HG02973 (cell line): ENCODE measurements around the gene GXYLT1.
"Not testable (repeated sequence)": the region's sequence is repeated elsewhere in the genome, so short reads cannot be mapped to it uniquely, and the experiment has no call there.

Experiments used
- ATAC-seq: cut with Tn5 transposase; IDR thresholded peaks from one replicate; pipeline ENCODE4 v1.9.1; 2021; ENCODE audit warnings: moderate library complexity; ENCODE audit not compliant: unreplicated experiment

Gene GXYLT1

GRCh38 chr12:42144408-42145196 is at the start of gene GXYLT1:
TSS of gene GXYLT1 (minus strand) at chr12:42144874. CDS start at chr12:42144646, 228 bp downstream.
- ATAC-seq, result peak; percentile 93

- ATAC-seq, result no peak
Measured at GRCh38 chr12:42192686-42193085, 48.0 kb upstream of the GXYLT1 start.

DNA sequence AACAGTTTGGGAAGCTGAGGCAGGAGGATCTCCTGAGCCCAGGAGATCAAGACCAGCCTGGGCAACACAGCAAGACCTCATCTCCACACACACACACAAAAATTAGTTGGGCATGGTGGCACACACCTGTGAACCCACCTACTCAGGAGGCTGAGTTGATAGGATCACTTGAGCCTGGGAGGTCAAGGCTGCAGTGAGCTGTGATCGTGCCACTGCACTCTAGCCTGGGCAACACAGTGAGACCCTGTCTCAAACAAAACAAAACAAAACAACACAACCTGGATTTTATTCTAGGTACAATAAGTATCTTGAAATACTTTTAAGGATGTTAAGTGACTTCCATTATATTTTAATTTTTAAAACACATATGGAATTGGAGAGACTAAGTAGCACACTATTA is 47.6 kb upstream of the GXYLT1 start:
- no peak for ATAC-seq

DNA sequence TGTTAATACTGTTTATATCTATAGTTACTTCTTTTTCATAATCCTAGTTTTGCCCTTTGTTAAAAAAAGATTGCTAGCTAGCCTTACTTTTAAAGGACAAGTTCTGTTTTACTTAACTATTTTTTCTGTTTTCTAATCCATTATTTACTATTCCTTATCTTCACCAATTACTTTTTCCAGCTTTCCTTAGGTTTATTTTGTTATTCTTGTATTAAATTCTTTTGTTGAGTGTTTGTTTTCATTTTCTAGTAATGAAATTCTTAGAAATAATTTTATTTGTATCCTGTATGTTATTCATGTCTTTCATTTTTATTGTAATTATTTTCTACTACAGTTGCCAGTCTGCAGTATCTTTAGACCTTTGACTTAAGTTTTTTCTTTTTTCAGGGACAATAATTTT is 45.7 kb upstream of the GXYLT1 start:
- ATAC-seq, result no peak

DNA sequence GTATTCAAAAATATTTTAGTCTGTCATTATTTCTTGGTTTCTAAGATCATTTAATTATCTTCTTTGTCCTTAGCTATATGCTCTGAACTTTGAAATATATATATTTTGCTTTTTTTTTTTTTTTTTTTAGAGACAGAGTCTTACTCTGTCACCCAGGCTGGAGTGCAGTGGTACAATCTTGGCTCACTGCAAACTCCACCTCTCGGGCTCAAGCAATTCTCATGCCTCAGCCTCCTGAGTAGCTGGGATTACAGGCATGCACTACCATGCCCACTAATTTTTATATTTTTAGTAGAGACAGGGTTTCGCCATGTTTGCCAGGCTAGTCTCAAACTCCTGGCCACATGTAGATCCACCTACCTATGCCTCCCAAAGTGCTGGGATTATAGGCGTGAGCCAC is 43.6 kb upstream of the GXYLT1 start:
- not testable (repeated sequence) for ATAC-seq

DNA sequence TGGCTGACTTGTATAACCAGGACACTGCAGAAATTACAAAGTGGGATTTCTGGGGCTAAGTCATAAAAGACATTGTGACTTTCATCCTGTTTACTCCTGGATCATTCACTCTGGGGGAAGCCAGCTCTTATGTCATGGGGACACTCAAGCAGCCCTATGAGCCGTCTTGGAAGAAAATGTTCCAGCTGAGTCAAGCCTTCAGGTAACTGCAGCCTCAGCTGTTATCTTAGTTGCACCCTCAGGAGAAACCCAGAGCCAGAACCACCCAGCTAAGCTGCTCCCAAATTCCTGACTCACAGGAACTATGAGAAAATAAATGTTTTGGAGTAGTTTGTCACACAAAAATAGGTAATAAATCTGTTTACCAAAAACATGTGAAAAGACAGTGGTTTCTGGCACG is 43.1 kb upstream of the GXYLT1 start:
- ATAC-seq, result no peak

DNA sequence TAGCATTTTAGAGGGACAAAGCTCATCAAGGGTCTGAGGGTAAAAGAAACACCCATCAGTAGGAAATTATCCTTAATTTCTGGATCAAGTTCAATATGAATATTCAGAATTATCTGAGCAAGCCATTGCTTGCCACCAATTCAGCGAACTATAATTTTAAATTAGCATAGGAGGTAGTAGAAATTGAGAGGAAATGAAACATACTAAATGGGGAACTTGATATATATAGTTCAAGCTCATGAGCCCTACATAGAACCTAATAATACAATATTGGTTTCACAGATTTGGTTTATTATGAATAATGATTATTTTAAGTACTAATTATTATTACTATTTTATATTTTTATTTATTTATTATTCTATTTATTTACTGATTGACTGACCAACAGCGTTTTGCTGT is 42.1 kb upstream of the GXYLT1 start:
- no peak for ATAC-seq

- ATAC-seq, result no peak
Measured at GRCh38 chr12:42182394-42182793, 37.7 kb upstream of the GXYLT1 start.

DNA sequence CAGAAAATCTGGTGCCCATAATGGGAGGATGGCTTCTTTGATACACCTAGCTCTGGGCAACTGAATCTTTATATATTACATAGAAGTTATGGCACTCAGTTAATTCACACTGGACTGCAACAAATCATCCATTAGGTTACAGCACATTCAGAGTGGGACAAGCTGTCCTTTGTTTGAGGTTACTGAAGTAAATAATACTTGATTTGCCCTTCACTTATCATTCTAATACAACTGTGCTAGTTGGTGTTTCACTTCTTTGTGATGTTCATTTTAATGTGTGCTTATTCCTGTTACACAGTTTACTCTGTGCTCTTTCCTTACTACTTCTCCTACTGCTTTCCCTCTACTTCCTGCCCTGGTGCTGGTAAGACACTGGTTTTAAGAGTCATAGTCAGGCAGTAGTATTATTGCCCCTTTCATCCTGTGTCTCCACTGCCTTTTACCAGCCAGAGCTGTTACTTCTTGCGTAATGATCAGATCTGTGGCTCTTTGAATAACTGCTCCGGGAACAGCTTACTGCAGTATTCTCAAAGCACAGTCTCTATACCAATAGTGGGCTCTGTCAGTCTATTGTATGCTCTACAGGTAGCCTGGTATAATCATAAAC is 36.4 kb upstream of the GXYLT1 start:
- no peak for ATAC-seq

- ATAC-seq, result no peak
Measured at GRCh38 chr12:42178101-42178500, 33.4 kb upstream of the GXYLT1 start.

- no peak for ATAC-seq
Measured at GRCh38 chr12:42174978-42175377, 30.3 kb upstream of the GXYLT1 start.

DNA sequence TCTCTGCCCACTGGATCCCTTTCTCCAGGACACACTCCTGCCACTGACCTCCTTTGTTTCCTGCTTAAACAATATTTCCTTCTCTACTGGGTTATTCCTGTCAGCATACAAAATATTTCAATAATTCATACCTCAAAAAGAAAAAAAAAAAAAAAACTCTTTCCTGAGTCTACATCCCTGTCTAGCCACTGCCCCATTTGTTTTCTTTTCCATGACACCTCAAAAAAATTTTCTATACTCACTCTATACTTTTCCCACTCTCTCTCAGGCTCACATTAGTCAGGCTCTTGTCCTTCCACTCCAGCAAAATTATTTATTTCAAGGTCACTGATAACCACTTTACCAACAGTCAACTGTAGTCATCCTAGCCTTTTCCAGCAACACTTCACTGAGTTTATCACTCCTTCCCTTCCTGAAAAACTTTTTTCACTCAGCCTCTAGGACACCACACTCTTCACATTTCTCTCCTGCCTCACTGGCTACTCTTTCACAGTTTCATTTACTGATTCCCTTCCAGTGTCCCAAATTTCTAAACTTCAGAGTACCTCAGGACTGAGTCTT is 29.4 kb upstream of the GXYLT1 start:
- no peak for ATAC-seq

DNA sequence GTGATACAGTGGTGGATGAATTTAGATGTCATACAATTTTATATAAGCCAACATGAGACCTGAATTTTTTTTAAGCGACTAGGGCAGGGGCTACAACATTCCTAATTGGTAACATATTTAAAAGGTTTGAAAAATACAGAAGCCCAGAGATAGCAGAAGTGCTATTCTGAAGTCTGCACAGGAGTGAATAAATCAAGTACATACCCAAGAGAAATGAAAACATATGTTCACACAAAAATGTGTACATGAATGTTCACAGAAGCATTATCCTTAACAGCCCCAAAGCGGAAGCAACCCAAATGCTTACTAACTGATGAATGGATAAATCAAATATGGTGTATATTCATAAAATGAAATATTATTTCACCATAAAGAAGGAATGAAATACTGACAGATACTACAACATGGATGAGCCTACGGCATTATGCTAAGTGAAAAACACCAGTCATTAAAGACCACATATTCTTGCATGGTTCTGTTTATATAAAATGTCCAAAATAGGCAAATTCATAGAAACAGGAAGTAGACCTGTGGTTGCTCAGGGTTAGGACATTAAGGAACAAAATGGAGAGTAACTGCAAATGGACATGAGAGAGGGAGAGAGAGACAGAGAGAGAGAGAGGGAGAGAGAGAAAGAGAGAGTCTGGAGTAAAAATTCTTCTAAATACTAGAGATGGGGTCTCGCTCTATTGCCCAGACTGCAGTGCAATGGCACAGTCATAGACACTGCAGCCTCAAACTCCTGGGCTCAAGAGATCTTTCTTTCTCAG is 28.0 kb upstream of the GXYLT1 start:
- no peak for ATAC-seq

GRCh38 chr12:42167711-42168110 is 23.0 kb upstream of the GXYLT1 start:
- ATAC-seq, result no peak

GRCh38 chr12:42166501-42166900 is 21.8 kb upstream of the GXYLT1 start:
- ATAC-seq, result no peak

GRCh38 chr12:42163913-42164312 is 19.2 kb upstream of the GXYLT1 start:
- no peak for ATAC-seq

DNA sequence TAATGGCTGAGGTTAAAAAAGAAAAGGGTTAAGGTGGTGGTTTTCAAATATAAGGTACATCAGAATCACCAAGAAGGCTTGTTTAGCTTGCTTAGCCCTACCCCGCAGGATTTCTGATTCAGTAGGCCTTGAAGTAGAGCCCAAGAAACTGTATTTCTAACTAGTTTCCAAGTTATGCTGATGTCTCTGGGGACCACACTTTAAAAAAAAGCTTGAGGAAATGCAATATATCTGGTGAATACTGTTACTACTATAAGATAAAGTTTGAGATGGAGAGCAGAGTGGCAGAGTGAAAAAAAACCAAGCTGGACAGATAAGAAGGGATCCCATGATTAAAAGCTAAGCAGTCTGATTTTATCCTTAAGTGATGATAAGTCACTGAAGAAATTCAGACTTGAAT is 18.3 kb upstream of the GXYLT1 start:
- no peak for ATAC-seq

GRCh38 chr12:42162193-42162592 is 17.5 kb upstream of the GXYLT1 start:
- no peak for ATAC-seq

DNA sequence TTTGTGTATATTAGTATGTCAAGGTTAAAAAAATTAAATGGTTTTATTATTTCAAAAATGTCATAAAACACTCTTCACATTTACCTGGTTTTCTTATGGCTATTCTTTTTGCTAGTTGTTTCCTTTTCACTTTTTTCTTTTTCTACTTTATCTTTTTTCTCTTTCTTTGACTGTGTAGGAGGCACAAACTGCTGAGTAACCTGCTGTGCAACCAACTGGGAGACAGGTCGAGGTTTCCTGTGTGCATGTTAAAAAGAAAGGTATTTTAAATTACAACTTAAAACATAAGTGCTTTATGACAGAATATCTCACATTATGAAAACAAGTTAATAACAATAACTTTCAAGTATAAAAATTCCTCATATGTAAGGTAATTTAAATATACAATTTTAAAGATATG is 16.9 kb upstream of the GXYLT1 start:
- ATAC-seq, result no peak

DNA sequence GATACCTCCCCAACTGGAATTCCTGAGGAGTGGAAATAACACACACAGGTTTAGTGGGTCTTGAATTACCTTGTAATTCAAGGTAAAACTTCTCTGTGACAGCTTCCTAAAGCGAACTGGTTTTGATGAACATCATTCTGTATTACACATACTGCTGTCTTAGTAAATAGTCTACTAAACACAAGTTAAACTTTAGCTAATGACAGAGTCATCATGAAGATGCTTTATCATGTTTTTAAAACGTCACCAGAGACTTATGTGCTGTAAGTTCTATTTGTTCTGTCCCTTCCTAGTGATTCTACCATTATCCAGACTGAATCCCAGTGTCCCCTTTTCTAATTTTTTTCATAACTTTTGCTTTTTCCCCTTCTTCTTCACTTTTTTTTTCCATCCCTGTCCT is 11.6 kb upstream of the GXYLT1 start:
- ATAC-seq, result no peak

DNA sequence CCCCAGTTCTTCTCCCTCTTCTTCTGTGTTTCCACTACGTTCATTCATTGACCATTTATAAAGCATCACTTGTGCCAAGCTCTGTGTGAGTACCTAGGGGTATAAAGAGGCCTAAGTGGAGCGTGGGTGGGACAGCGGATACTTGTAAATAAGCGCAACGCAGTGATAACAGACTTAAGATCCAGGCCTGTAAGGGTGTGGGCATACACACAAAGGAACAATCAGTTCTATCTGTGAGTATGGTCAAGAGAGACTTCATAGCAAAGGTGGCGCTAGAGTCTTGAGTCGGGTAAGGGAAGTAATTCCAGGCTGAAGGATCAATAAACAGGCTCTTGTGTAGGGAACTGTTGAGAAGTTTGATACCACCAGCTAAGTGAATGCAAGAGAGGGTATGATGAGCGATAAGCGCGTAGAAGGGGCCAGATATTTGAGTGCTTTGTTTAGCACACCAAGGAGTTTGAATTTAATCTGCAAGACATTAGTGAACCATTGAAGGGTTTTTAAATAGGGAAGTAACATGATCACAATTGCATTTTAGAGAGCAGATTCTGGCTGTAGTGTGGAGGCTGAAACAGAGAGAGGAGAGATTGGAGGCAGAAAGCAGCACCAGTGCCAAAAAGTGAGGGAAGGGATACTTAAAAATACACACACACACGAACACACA is 1.0 kb upstream of the GXYLT1 start:
- ATAC-seq, result no peak
